ENCODE results near the gene AHCTF1. TPM values are rescaled to one million over a fixed set of nuclear protein-coding genes. Genes with fewer than 3 reads are reported as not detected.
"Not testable (repeated sequence)": the region's sequence is repeated elsewhere in the genome, so short reads cannot be mapped to it uniquely, and the experiment has no call there.

Gene AHCTF1
- polyA plus RNA-seq, 4 donors = 48.9 to 65.2 (median 54.1) TPM

- DNase-seq (ENCODE audit: low read depth in 4 of 4, low spot score in 3 of 4) = no peak
These were observed 10.3 kb downstream of the AHCTF1 start for GRCh38 chr1:246921481-246921880.

GRCh38 chr1:246919902-246920301 is 11.8 kb downstream of the AHCTF1 start:
- no peak for DNase-seq (ENCODE audit: low read depth in 4 of 4, low spot score in 3 of 4)

DNA sequence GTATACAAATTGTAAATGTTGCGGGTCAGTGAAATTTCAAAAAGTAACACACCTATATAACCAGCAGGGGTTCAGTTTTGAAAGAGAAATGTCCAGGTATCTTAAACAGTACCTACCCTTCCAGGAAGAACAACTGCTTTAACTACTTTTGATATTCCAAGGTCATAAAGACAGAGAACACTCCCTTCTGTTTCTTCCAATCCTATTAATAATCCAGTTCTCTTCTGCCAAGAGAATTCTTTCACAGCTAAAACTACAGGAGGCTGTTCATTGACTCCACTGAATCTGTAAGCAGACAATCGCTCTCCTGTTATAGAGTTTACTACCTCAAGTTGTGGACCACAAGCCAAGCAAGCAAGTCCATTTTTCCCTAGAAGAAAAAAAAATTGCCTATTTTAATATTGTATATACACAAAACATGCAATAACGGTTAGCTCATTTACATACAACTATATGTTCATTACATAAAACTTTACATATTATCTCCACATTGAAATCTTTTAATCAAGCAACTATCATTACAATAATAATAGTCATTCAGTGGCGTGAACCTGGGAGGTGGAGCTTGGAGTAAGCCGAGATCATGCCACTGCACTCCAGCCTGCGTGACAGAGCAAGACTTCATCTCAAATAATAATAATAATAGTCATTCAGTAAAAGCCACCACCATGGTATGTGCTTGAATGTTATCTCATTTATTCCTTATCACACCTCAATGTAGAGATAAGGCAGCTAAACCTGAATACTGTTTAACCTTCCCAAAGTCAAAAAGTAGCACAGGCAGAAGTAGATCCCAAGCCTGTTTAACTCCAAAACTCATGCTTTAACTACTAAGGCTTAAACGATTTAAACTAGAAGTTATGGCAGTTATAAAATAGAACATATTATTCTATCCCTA is 15.5 kb downstream of the AHCTF1 start:
- DNase-seq (ENCODE audit: low read depth in 4 of 4, low spot score in 3 of 4) = not testable (repeated sequence)

GRCh38 chr1:246907472-246907871 is 24.3 kb downstream of the AHCTF1 start:
- DNase-seq (ENCODE audit: low read depth in 4 of 4, low spot score in 3 of 4) = peak in 3 of 4 donors; percentile 36 to 47 (median 47)

GRCh38 chr1:246906833-246907232 is 24.9 kb downstream of the AHCTF1 start:
- no peak for DNase-seq (ENCODE audit: low read depth in 4 of 4, low spot score in 3 of 4)

DNA sequence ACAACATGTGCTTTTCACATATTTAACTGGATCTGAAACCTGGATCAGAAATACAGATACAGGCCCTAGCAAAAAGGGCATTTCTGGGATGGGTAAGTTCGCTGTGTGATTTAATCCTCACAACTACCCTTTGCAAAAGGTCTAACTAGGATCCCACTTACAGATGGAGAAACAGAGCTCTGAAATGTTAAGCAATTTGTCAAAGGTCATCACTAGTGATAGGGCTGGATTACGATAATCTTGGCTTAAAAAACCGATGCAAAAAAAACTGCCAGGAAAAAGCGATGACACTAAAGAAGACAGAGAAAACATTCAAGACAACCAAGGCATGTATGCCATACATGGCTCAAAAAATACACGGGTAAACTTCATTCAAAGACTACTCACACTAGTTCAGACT is 29.9 kb downstream of the AHCTF1 start:
- DNase-seq (ENCODE audit: low read depth in 4 of 4, low spot score in 3 of 4) = no peak

- DNase-seq (ENCODE audit: low read depth in 4 of 4, low spot score in 3 of 4) = no peak
These were observed 34.4 kb downstream of the AHCTF1 start for GRCh38 chr1:246897302-246897701.

DNA sequence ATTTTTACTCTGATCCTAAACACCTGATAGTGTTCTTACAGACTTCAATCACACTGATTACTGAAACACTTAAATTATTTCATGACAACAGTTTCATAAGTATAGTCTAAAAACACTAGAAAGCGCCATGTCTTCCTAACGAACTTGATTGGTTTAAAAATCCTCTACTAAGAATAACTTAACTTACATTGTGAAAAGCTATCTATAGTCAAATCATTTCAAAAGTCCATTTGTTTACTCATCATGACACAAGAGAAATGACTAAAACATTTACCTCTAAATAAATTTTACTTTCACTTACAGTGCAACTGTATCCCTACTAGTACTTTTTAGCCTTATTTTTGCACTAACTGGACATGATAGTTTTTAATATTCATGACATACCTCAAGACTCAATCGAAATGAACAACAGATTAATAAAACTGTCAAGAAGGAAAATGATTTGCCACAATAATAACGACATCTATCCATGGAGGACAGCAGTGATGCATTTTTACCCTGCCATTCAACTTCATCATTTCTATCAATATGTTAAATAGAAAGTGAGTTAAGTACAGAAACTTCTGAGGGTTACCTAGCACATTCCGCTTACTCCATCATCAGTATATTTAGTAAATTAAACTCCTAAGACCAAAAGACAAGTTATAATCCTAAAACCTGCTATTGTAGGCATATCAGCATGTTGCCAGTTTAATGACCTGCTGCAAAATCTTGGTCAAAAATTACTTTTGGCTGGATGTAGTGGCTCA is 38.4 kb downstream of the AHCTF1 start:
- no peak for DNase-seq (ENCODE audit: low read depth in 4 of 4, low spot score in 3 of 4)

DNA sequence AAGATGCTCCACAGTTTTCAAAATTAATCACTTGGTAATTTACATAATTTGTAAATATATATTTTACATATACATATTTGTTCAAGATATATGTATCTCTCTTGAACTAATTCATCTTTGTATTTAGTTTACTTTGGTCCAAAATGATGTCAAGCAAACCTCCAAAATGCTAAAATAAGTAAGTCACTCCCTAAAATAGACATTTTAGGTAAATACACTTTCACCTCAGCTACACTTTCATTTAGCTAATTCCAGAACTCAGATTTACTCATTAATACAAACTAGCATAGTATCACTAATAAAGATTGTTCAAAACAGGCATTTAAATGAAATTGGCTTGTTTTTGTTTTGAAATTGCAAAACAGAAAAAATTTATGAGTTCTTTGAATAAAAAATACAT is 40.6 kb downstream of the AHCTF1 start:
- DNase-seq (ENCODE audit: low read depth in 4 of 4, low spot score in 3 of 4) = no peak

GRCh38 chr1:246888522-246888921 is 43.2 kb downstream of the AHCTF1 start:
- DNase-seq (ENCODE audit: low read depth in 4 of 4, low spot score in 3 of 4) = no peak

GRCh38 chr1:246885389-246885788 is 46.4 kb downstream of the AHCTF1 start:
- DNase-seq (ENCODE audit: low read depth in 4 of 4, low spot score in 3 of 4) = not testable (repeated sequence)

- no peak for DNase-seq (ENCODE audit: low read depth in 4 of 4, low spot score in 3 of 4)
These were observed 53.2 kb downstream of the AHCTF1 start for GRCh38 chr1:246878551-246878950.

DNA sequence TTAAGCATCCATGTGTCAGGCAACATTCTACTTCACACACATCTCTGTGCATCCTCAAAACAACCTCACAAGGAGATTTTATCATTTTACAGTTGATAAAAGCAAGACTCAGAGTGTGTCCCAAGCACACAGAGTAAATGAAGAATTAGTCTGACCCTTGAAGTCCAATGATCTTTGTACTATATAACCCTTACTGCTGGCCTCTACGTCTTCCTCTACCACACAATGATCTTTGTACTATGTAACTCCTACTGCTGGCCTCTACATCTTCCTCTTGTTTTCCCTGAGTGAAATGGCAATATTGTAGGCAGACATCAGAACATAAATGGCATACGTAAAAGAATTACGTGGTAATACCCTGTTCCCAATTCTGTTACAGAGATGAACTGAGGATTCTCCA is 55.3 kb downstream of the AHCTF1 start:
- DNase-seq (ENCODE audit: low read depth in 4 of 4, low spot score in 3 of 4) = no peak

DNA sequence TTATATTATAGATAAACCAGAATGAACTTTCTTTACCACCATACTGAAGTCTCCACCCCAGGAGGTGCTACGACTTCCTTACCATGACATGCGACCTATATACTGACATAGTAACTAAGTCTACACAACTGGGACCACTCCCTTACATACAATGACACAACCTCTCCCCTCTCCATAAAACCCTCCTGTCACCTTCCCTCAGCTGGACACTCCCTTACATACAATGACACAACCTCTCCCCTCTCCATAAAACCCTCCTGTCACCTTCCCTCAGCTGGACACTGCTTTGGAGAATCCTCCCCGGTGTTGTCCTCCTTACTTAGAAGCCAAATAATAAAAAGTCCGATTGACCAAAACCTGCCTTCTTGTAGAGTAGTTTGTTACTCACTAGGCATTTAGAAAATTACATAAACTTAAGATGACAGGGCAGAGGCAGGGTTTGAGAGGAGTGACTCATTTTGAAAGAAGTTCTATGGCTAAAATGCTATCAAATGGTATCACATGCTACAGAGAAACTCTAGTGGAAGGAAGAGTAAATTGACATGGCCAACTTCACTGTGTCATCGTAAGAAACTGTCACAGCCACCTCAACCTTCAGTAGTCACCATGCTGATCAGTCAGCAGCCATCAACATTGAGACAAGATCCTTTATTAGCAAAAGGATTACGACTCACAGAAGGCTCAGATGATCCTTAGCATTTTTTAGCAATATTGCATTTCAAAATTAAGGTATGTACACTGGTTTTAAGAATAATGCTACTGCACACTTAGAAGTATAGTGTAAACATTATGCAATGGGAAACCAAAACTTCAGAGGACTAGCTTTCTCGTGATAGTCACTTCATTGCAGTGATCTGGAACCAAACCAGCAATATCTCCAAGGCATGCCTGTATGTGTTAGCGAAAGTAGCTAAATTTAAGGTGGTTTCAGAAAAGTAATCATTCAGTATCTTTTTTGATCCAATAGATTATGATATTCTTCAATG is 56.4 kb downstream of the AHCTF1 start:
- no peak for DNase-seq (ENCODE audit: low read depth in 4 of 4, low spot score in 3 of 4)

DNA sequence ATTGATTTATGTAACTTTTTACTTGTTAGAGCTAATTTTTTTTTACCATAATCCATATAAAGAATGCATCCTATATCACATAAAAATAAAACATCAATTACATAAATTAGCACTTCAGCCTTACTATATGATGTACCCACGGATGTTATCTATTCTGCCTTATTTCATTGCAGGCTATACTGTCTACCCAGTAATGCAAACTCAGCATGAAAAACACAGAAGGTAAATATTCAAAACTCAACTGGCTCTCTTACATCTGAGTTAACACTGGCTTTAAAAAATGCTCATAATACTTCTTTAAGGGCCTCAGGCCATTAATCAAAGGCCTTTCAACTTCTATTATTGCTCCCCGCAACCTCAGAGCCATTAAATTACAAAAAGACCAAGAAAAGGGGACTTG is 65.8 kb downstream of the AHCTF1 start:
- DNase-seq (ENCODE audit: low read depth in 4 of 4, low spot score in 3 of 4) = no peak

DNA sequence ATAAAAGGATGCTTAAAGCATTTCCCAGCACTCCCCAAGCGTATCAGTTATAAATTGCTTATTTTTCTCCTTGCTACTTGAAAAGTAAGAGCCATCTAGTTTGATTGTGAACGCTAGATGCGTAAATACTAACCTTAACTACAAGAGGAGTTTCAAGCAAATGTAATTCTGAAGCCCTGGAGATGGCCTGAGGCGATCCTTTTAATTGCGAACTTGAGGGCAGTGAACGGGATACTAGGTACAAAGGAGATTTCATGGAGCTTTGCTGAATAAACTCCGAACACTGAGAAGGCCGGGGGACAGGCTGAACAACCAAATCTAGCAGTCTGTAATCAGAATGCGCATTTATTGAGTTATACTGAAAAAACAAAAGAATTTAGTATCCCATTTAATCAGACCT is 68.0 kb downstream of the AHCTF1 start:
- DNase-seq (ENCODE audit: low read depth in 4 of 4, low spot score in 3 of 4) = not testable (repeated sequence)

DNA sequence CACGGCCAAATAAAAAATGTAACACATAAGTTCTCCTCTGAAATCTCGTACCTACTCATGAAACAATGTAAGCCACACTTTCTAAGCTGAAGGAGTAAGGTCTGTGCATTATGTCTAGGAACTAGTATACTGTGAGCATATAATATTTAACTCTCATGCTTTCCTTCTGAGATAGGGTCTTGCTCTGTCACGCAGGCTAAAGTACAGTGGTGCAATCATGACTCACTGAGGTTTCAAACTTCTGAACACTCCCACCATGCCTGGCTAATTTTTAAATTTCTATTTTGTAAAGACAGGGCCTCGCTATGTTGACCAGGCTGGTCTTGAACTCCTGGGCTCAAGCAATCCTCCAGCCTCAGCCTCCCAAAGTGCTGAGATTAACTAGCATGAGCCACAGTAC is 71.3 kb downstream of the AHCTF1 start:
- DNase-seq (ENCODE audit: low read depth in 4 of 4, low spot score in 3 of 4) = no peak

DNA sequence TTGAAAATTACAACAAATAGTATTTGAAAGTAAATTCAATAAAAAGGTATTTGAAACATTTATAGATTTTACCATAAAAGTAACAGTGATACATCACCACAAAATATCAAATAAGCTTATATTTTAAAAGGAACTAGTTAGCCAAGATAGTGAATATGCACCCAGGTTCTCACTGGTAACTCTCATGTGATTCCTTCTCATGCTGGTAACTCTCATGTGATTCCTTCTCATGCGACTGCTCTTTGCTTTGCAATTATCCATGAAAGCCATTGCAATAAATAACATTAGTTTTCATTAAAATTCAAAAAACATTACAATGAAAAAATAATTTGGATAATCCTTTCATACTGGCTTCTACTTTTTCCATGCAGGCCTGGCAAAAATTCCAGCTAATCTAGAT is 75.4 kb downstream of the AHCTF1 start:
- DNase-seq (ENCODE audit: low read depth in 4 of 4, low spot score in 3 of 4) = no peak

GRCh38 chr1:246850640-246851039 is 81.1 kb downstream of the AHCTF1 start:
- not testable (repeated sequence) for DNase-seq (ENCODE audit: low read depth in 4 of 4, low spot score in 3 of 4)

DNA sequence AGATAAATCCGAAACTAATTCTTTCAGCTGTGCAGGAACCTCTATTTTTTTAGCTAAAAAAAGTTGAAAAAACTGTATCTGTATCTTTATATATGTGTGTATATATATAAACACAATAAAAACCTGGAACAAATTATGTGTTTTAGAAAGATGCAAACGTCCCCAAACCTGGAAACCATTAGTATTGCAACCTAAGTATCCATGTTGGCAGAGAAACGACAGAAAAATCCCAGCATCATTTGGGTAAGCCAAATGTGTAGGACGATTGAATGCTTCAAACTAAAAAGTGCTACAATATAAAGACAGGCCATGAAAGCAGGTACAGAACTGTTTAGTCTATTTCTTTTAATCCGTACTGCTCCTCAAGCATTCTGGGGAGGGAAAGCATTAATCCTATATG is 87.9 kb downstream of the AHCTF1 start:
- DNase-seq (ENCODE audit: low read depth in 4 of 4, low spot score in 3 of 4) = no peak

GRCh38 chr1:246840761-246841160 is 91.0 kb downstream of the AHCTF1 start:
- not testable (repeated sequence) for DNase-seq (ENCODE audit: low read depth in 4 of 4, low spot score in 3 of 4)
